Panc1 (cell line): Measurements from ENCODE around the gene PTPRR. TPM values are rescaled to one million over a fixed set of nuclear protein-coding genes. Genes with fewer than 3 reads are reported as not detected.

Experiments
- ATAC-seq: fragments of 200-7000 bp; cut with Tn5 transposase; 2 replicates; pipeline ENCODE4 v1.9.1; 2020; ENCODE audit warnings: mild to moderate bottlenecking, moderate library complexity
- BruUV-seq: library from RNA; stranded (reverse); fragments of 400-500 nt; replicated peaks from 2 replicates; lab custom pipeline; 2021; lab: Mats Ljungman, UMichigan
- CTCF ChIA-PET: fragments of 300-600 bp; sonication (Branson Sonifier 250); formaldehyde crosslinking; loops from one replicate; lab custom pipeline; 2022; ENCODE audit warnings: antibody characterized with exemption; lab: Charles Lee
- POLR2A ChIA-PET: fragments of 300-600 bp; sonication (Branson Sonifier 250); formaldehyde crosslinking; loops from one replicate; lab custom pipeline; 2022; ENCODE audit warnings: antibody characterized with exemption; lab: Charles Lee
- DNase-seq: peaks from one replicate; pipeline ENCODE4 v3.0.0-alpha.2; 2010; ENCODE audit warnings: low read depth, low spot score
- H3K27ac ChIP-seq: 2 replicates; pipeline ENCODE4 v1.5.1; 2011; ENCODE audit warnings: mild to moderate bottlenecking, low read length, inconsistent platforms
- H3K27me3 ChIP-seq: fragments of 200-500 bp; sonication (Bioruptor generic); 2 replicates; pipeline ENCODE4 v1.6.0; 2014; ENCODE audit warnings: low read length, inconsistent platforms; ENCODE audit not compliant: control insufficient read depth, insufficient read depth
- H3K36me3 ChIP-seq: fragments of 200-500 bp; sonication (Bioruptor generic); 2 replicates; pipeline ENCODE4 v1.5.1; 2014; ENCODE audit warnings: inconsistent platforms, mild to moderate bottlenecking, low read length, moderate library complexity; ENCODE audit not compliant: control insufficient read depth, insufficient read depth
- H3K4me1 ChIP-seq: 2 replicates; pipeline ENCODE4 v1.5.1; 2011; ENCODE audit warnings: inconsistent platforms, mild to moderate bottlenecking, low read length, moderate library complexity; ENCODE audit not compliant: control insufficient read depth, insufficient read depth
- H3K4me3 ChIP-seq, 2 experiments: 2 replicates each; pipeline ENCODE4 v1.5.1; 2011 to 2012; ENCODE audit warnings: low read depth in 2 of 2, low read length in 2 of 2, mild to moderate bottlenecking in 2 of 2, inconsistent platforms in 1 of 2, moderate library complexity in 1 of 2
- H3K9me3 ChIP-seq: fragments of 200-500 bp; sonication (Bioruptor generic); 2 replicates; pipeline ENCODE4 v1.5.1; 2014; ENCODE audit warnings: low read depth, mild to moderate bottlenecking, inconsistent platforms, low read length, moderate library complexity; ENCODE audit not compliant: control insufficient read depth, insufficient read depth
- POLR2AphosphoS5 ChIP-seq: IDR thresholded peaks from 2 replicates; pipeline ENCODE4 v1.6.1; 2012; ENCODE audit warnings: mild to moderate bottlenecking, low read depth, low read length, moderate library complexity
- REST ChIP-seq, 2 experiments: IDR thresholded peaks; 2 replicates each; pipeline ENCODE4 v1.6.1; 2011 to 2012; ENCODE audit warnings: low read depth in 2 of 2, control low read depth in 1 of 2, low read length in 1 of 2, mild to moderate bottlenecking in 1 of 2, moderate library complexity in 1 of 2; ENCODE audit not compliant: insufficient read depth in 1 of 2
- SIN3A ChIP-seq: IDR thresholded peaks from 2 replicates; pipeline ENCODE4 v1.6.1; 2012; ENCODE audit warnings: low read depth, mild to moderate bottlenecking, low read length, moderate library complexity, borderline replicate concordance; ENCODE audit not compliant: insufficient read depth
- TCF7L2 ChIP-seq: IDR thresholded peaks from 2 replicates; pipeline ENCODE4 v1.6.1; 2011; ENCODE audit warnings: mild to moderate bottlenecking, low read depth, low read length, inconsistent platforms
- in situ Hi-C: cut with HindIII; loops from 2 replicates; pipeline ENCODE4 v1.10.0; 2016; ENCODE audit warnings: low sequenced_read_pairs, low pct_unique_long_range_greater_than_20kb
- intact Hi-C: fragments of 100-400 bp; cut with micrococcal nuclease; formaldehyde crosslinking; loops from one replicate; pipeline ENCODE4 v1.10.0; 2022; ENCODE audit not compliant: unreplicated experiment
- total RNA-seq: library from RNA; stranded (reverse); gene quantifications from one replicate; pipeline ENCODE4 v1.2.1, GENCODE V29; 2021; ENCODE audit not compliant: unreplicated experiment
- TF ChIP-seq, protein P1 (sequence below): fragments of 450-650 bp; IDR thresholded peaks from 2 replicates; pipeline ENCODE4 v1.5.1; 2017; ENCODE audit warnings: mild to moderate bottlenecking

PTPRR gene
- total RNA-seq, 1 experiment from 2014 or later, result not detected

DNA sequence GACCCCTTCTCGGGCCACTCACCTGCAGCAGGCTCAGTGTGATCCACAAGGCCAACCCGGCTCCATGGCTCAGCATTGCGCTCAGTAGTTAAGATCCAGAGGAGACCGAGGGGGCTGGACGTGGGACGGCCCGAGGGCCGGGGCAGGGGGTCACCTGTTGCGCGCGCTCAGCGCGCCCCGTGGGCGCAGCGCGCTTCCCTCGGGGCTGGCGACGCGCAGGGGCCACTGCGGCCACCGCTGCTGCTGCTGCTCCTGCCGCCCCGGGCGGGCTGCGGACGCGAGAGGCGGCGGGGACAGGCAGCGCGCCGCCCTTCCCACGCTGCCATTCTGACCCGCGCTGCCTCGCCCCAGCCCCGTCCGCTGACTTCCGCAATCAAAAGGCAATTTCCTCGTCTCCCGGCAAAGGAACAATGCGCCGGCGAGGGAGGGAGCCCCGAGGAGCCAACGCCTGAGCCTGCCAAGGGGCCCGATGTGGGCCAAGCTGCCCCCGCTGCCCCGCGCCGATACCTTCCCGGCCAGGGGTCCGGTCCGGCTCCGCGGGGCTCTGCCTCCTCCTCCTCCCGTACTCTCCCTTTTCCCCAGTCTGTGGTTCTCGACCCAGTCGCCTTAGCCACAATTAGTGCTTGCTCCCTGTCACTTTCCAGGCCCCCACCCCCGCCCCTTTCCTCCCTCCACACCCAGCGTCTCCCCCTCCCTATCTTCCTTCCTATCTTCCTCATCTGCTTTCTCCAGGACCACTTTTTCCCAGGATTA is 310.6 kb downstream of the PTPRR start:
- Histone ChIP-seq H3K36me3 (no peaks in the 10 kb centered on the region), H3K4me1 (peaks cover 3% of the 10 kb centered on the region; the same call in 1 of the 2 replicates), H3K27ac (no peak overlapping the region), H3K27me3 (peaks cover 13% of the 10 kb centered on the region), H3K4me3 (peak overlapping the region; percentile 44 to 50), H3K9me3 (no peaks in the 10 kb centered on the region)
- DNase-seq, result no peak
- ChIA-PET CTCF (interaction anchor here (0.6 kb wide), 1 partner anchor 124 kb away, joined by 6 read pairs; no protein-coding TSS in a partner anchor), POLR2A (no interaction called here)
- peak; percentile 84 for ATAC-seq
- TF ChIP-seq TCF7L2 (no peak), REST (IDR thresholded peaks at IDR 0.05; ENCODE audit: insufficient read depth in 1 of 2, low read depth in 2 of 2, low read length in 1 of 2) (no peak)
- TF ChIP-seq, protein P1, sequence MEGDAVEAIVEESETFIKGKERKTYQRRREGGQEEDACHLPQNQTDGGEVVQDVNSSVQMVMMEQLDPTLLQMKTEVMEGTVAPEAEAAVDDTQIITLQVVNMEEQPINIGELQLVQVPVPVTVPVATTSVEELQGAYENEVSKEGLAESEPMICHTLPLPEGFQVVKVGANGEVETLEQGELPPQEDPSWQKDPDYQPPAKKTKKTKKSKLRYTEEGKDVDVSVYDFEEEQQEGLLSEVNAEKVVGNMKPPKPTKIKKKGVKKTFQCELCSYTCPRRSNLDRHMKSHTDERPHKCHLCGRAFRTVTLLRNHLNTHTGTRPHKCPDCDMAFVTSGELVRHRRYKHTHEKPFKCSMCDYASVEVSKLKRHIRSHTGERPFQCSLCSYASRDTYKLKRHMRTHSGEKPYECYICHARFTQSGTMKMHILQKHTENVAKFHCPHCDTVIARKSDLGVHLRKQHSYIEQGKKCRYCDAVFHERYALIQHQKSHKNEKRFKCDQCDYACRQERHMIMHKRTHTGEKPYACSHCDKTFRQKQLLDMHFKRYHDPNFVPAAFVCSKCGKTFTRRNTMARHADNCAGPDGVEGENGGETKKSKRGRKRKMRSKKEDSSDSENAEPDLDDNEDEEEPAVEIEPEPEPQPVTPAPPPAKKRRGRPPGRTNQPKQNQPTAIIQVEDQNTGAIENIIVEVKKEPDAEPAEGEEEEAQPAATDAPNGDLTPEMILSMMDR, result no peak
- in situ Hi-C loops (no loop called here), intact Hi-C loops (no loop called here)
- no TSS peak for BruUV-seq

GRCh38 chr12:70609203-70609602 is 311.3 kb downstream of the PTPRR start:
- in situ Hi-C loops, result no loop called here
- DNase-seq (no peak), ATAC-seq (peak; percentile 62)
- BruUV-seq, result no TSS peak
- intact Hi-C loops, result no loop called here
- TF ChIP-seq, protein P1, result no peak
- no peak for TF ChIP-seq POLR2AphosphoS5
- TF ChIP-seq REST (IDR thresholded peaks at IDR 0.05; ENCODE audit: insufficient read depth in 1 of 2, low read depth in 2 of 2, low read length in 1 of 2), result no peak
- no peak for TF ChIP-seq SIN3A
- no peak for TF ChIP-seq TCF7L2
- Histone ChIP-seq H3K27me3 (peaks cover 13% of the 10 kb centered on the region), H3K4me3 (peak overlapping the region; percentile 44 to 50; a peak in 2 of 4 replicates), H3K36me3 (no peaks in the 10 kb centered on the region), H3K4me1 (peaks cover 3% of the 10 kb centered on the region; the same call in 1 of the 2 replicates), H3K9me3 (no peaks in the 10 kb centered on the region), H3K27ac (no peak overlapping the region)
- POLR2A ChIA-PET, result no interaction called here
- CTCF ChIA-PET, result interaction anchor here (0.6 kb wide), 1 partner anchor 124 kb away, joined by 6 read pairs; no protein-coding TSS in a partner anchor
